ENCODE measurements around the gene UBR4.
A peak's percentile ranks its signal among the peaks of the same experiment; 100 is the strongest.

The UBR4 gene

DNA sequence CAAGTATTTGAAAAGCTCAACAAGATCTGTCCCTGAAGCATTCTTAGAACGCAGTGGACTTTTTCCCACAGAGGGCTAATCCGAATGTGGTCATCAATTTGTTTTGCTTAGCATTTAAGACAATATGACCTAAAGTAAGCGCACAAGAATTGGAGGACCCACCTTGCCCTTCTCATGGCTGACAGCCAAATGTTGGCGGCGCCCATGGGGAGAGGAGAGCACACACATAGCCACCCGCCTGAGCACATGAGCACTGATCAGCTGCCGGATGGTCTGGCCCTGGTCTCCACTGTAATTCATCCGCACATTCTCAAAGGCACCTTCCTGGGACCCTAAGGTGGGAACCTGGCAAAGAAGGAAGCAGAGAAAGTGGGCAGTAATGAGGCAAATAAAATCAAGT, 52.4 kb downstream of the UBR4 start:
- Histone ChIP-seq H3K4me3 (no peak overlapping the region), H3K27ac (peak overlapping the region in 4 of 21 experiments; percentile 11 to 48 (median 28))

- H3K27ac ChIP-seq: peak overlapping the region in 1 of 21 experiments; percentile 24
- H3K4me3 ChIP-seq: no peak overlapping the region
These were observed 53.4 kb downstream of the UBR4 start for GRCh38 chr1:19156676-19157075.

DNA sequence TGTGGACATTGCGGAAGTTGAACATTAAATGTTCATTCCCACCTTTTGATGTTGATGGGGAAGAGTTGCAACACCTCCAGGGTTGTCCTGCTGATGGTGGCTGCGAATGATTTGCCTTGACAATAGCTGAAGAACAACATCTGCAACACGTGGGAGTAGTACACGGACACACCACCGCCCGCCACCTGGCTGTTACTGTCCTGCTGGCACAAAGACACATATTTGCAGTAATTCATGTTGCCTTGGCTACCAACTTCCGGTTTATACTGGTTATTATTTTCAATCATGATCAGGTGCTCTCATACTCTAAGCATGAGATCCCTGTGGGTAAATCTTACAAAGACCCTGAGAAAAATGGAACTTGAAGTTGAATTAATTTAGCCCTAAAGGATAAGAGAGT, 55.2 kb downstream of the UBR4 start:
- H3K27ac ChIP-seq: no peak overlapping the region

GRCh38 chr1:19153169-19153568, 56.9 kb downstream of the UBR4 start:
- Histone ChIP-seq H3K4me3 (no peak overlapping the region), H3K27ac (no peak overlapping the region)

More for the DNA sequence above, 55.2 kb downstream of the UBR4 start:
- H3K4me3 ChIP-seq: no peak overlapping the region

GRCh38 chr1:19151537-19151936, 58.5 kb downstream of the UBR4 start:
- H3K27ac ChIP-seq: no peak overlapping the region
- H3K4me3 ChIP-seq: no peak overlapping the region

GRCh38 chr1:19149736-19150135, 60.3 kb downstream of the UBR4 start:
- no peak overlapping the region for H3K27ac ChIP-seq
- no peak overlapping the region for H3K4me3 ChIP-seq

DNA sequence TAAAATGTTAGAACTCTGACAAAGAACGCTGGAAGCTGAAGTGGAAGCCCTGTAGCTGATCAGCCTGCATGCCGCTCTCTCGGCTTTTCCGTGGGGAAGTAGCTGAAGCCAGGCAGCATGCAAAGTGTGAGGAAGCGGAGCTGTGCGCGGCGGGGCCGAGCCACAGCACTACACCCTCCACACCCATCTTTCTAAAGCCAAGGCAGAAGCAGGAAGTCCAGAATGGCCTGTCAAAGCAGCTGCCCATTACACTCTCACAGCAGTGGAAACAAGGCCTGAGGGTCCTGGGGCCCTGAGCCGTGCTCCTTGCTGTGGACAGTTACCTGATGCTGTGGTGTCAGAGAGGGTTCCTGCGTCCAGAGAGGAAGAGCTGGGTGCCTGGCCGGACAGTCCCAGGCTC, 69.6 kb downstream of the UBR4 start:
- H3K27ac ChIP-seq: peak overlapping the region in 1 of 21 experiments; percentile 2
- H3K4me3 ChIP-seq: no peak overlapping the region

DNA sequence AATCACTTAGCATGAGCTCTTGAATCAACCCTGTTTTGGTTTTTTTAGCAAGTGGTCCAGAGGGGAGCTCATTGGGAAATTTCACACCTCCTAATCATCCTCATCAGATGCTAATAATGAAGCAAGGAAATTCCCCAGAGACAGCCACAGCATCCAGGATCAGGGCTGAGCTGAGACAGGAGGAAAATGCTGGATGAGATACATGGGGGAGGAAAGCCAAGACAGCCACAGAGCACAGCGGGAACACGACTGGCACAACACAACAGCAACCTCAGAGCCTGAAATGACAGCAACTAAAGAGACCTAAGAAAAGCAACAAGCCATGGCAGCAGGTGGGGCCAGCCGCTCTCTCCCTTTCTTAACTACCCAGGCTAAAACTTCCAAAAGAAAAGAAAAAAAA, 70.4 kb downstream of the UBR4 start:
- H3K27ac ChIP-seq: no peak overlapping the region
- H3K4me3 ChIP-seq: no peak overlapping the region

DNA sequence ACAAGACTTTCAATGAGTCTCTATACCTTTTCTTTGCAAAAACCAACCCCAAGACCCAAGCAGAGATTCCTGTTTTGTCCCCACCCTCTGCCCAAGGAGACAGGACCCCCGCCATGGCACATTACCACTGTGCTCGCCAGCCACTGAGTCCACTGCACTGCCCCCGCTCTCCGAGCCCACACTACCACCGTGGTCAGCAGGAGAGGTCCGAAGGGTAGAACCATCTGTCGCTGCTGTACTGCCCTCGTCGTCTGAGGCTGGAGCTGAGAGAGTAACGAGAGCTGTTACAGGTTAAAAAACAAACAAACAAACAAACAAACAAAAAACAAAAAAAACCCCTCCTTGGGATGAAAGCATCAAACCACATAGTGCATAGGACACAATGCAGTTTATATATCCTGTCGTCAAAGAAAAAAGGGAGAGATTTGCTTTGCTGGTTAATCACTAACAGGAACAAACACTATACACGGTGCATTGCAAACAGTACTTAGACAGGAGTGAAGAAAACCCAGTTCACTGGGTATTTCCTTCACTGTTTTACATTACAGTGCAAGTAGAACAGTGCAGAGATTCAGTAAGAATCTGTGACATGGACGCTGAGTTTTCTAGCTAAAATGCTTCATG, 71.0 kb downstream of the UBR4 start:
- H3K27ac ChIP-seq: no peak overlapping the region

DNA sequence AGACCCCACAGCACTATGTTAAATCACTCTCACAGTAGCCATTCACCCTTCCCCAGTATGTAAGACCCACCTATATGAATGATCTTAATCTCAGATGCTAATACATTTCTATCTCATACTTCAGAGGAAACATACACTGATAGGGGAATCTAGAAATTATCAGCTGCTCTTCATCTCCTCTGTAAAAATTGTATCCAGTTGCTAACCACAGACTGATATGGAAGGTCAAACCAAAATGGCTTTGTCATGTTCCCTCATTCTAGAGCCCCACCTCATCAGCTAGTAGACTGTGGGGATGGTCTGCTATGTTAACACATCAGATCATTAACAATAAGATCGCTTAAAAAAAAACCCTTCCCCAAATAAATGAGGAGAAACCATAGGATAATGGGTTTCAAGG, 71.7 kb downstream of the UBR4 start:
- H3K4me3 ChIP-seq: no peak overlapping the region
- H3K27ac ChIP-seq: no peak overlapping the region

More for the DNA sequence above, 71.0 kb downstream of the UBR4 start:
- no peak overlapping the region for H3K4me3 ChIP-seq

- H3K4me3 ChIP-seq: no peak overlapping the region
- no peak overlapping the region for H3K27ac ChIP-seq
These were observed 72.9 kb downstream of the UBR4 start for GRCh38 chr1:19137158-19137557.

DNA sequence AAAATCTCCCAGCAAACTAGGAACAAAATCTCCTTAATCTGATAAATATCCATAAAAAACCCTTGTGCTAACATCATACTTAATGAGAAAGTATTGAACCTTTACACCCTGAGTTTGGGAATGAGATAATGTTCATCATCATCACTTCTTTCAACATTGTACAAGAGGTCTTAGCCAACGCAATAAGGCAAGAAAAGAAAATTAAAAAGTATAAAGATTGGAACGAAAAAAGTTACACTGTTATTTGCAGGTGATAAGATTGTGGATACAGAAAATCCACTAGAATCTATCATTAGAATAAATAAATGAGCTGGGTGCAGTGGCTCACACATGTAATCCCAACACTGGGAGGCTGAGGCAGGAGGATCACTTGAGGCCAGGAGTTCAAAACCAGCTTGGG, 76.7 kb downstream of the UBR4 start:
- Histone ChIP-seq H3K27ac (no peak overlapping the region), H3K4me3 (no peak overlapping the region)

DNA sequence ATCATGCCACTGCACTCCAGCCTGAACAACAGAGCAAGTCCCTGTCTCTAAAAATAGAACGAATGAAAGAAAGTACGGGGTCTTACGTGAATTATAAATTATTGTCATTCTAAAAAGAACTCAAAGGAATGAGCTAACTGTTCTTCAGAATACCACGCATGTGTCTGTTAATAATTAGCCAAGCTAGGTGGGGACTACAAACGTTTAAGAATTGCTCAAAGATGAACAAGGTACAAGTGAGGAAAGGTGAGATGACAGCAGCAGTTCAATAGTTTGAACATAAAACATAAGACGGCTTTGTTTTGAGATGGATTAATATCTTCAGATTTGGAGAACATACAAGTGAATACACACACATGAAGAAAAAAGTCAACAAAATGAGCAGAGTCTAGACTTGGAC, 79.6 kb downstream of the UBR4 start:
- no peak overlapping the region for H3K4me3 ChIP-seq
- no peak overlapping the region for H3K27ac ChIP-seq

DNA sequence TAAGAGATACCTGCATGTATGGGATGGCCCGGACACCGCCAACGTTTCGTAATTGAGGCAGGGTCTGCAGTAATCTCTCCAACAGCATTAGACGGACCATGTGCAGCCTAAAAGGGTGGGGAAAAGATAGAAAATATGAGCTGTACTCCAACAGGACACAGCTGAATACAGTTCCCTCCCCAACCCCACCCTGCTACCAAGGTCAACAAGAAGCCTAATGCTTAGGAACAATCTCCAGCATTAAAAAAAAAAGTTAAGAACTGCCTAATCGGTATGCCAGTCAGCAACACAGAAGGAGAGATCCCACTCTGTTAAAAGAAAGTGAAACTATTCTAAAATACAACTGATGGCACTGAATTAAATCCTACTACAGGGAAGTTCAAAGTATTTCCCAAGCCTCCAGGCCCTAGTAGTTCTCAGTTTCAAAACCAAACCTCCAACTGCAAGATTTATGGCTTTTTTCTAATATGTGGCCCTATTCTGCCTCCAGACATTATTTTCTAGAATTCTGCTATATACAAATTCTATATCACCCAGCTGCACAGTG, 81.0 kb downstream of the UBR4 start:
- H3K4me3 ChIP-seq: no peak overlapping the region
- no peak overlapping the region for H3K27ac ChIP-seq

DNA sequence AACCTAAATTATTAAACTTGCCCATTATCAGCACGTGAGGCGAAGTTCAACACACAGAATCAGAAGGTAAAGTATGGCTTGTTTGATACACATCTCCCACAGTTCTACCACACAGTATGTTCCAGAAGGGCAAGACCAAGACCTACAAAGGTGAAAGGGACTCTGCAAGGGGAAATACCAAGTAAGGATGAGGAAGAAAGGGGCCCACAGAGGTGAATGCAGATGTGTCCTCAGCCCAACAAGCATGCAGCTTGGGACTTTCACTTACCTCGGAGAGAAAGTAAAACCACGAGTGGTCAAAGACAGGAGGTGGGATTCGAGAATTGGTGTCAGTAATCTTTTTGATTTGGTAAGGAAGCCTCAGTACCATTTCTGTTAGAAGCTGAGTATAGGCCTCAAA, 85.8 kb downstream of the UBR4 start:
- Histone ChIP-seq H3K4me3 (no peak overlapping the region), H3K27ac (peak overlapping the region in 1 of 21 experiments; percentile 63)

DNA sequence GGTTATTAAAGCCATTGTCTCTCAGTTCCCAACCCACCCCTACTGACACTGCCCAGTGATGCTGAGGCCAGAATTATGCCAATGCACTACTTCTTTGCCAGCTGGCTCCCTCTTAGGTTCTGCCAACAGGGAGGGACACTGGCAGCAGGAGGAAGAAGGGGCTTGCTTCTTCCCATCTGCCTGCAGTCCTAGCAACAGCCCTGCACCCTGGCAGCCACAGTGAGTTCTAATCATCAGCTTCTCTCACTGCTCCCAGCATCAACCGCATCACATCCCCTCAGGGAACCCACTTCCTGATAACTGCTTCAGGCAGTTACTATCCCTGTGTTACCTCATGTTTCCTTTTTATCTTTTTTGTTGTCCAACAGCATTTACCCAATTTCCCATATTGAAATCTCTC, 86.2 kb downstream of the UBR4 start:
- no peak overlapping the region for H3K4me3 ChIP-seq
- H3K27ac ChIP-seq: no peak overlapping the region

GRCh38 chr1:19122668-19123067, 87.4 kb downstream of the UBR4 start:
- Histone ChIP-seq H3K4me3 (no peak overlapping the region), H3K27ac (no peak overlapping the region)

- H3K27ac ChIP-seq: no peak overlapping the region
- H3K4me3 ChIP-seq: no peak overlapping the region
These were observed 88.9 kb downstream of the UBR4 start for GRCh38 chr1:19121192-19121591.

- H3K4me3 ChIP-seq: no peak overlapping the region
- H3K27ac ChIP-seq: no peak overlapping the region
These were observed 90.0 kb downstream of the UBR4 start for GRCh38 chr1:19120070-19120469.

- Histone ChIP-seq H3K4me3 (no peak overlapping the region), H3K27ac (no peak overlapping the region)
These were observed 94.8 kb downstream of the UBR4 start for GRCh38 chr1:19115082-19115808.

GRCh38 chr1:19113697-19114092, 96.4 kb downstream of the UBR4 start:
- H3K27ac ChIP-seq: no peak overlapping the region
- H3K4me3 ChIP-seq: no peak overlapping the region

Measured in skin epidermis (tissue), 12 donors.